Fibroblast of skin of back (primary cell): ENCODE data around the gene TBX5.

Source experiments
- DNase-seq: peaks from one replicate; pipeline ENCODE4 v3.0.0-alpha.2; 2013

TBX5 gene

DNA sequence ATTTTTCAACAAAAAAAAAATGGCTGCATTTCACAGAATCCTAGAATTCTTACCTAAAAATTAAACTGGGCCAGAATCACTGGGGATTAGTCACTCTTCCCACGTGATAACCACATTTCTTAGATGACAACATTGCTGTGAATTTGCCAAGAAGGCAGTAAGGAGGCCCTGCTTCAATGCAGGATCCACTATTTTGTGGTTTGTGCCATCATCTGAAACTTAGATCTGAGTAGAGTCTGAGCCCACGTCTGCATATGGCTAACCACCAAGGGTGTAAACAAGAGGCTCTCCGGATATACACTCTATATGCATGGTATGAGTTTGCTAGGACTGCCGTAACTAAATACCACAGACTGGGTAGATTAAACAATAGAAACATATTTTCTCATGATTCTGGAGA is 24.4 kb upstream of the TBX5 start:
- peak; percentile 17 for DNase-seq

DNA sequence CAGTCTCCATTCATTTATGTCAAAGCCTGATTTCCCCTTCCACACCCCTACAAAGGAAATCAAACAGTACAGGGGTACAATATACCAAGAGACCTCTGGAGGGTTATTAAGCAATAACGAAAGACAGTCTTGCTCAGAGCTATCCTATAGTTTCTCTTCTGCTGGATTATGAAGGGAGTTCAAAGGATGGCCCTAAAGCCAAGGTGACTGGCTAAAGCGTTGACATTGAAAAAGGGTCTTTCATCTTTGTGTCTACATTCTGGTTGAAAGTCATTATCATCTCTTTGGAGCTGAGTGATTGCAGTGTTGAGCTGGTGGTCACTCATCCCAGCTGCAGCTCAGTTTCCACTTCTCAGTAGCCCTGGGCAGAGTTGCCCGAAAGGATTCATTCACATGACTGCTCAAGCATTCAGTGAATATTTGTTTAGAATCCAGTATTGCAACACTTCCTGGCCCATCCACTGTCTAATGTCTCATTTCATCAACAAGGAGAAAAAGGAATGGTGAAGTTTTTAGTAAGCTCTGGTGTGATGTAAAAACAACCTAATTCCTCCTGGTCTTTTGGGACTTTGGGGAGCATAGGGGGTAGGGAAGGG is 19.2 kb upstream of the TBX5 start:
- no peak for DNase-seq

DNA sequence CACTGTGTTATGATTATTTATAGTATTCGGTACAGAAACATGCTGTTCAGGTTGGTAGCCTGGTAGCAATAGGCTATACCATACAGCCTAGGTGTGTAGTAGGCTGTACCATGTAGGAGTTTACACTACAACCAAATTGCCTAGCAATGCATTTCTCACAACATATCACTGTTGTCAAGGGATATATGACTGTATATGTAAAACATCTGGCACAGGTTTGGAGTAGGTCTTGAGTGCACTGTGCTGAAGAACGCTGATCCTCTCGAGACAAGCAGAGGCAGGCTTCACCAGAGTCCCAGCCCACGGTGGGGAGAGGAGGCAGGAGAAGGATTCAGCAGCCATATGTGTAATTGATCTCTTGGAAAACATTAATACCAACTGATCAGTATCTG is 15.0 kb upstream of the TBX5 start:
- DNase-seq: no peak

DNA sequence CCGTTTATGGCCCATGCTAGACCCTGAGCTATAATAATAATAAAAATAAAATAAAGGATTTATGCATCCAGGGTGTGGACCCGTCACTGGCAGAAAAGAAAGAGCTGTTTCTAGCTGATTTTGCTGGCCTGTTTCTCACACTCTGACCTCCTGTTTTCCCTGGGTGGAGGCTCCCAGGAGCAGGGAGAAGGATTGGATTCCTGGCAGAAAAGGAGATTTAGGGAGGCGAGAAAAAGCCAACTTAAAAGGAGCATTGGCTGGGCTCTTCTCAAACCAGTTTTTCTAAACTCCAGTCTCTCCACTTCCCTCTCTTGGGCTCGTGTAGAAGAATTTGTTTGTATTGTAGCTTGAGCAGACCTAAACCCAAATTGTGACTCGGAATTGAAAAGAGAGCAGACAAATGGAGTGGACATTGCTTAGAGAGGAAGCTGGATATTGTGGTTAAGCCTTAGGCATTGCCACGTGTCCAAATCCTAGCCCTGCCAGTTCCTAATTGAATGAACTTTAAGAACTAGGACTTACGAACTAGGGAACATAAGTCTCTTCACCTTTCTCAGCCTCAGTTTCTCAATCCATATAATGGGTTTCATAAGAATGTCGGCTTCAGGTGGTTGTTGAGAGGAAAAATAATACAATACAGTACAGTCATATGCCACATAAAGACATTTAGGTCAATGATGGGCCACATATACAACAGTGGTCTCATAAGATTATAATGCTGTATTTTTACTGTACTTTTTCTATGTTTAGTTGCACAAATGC is 14.4 kb upstream of the TBX5 start:
- no peak for DNase-seq

DNA sequence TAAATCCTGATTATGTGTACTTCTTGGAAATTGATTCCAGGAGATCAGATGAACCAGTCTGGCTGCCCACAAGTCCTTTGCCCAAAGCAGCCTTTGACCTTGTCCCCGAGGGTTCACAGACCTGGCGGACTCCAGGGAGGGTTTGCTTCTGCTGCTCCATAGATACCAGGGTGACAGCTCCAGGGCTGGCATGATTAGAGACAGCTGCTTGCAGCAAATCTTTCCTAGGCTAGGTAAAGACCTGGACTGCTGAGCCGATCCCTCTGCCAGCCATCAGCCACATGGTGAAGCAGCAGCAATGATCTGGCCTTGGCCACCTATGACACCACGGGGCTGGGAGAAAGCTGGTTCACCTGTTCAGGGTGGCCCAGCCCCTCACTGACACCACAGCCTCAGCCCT is 10.1 kb upstream of the TBX5 start:
- no peak for DNase-seq

DNA sequence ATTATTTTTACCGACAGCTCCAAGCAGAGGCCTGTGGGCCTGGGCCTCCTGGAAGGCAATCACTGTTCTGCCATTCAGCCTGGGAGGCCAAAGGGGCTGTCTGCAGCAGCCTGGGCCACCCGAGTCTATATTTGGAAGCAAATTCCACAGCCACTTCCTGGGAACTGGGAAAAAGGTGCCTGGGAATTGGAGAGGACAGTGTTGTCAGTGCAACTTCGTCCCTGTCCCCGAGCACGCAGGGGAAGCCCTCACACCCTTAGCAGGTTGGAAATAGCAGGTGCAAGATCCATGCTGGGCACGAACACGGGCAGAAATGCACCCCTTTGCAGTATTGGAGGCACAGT is 9.6 kb upstream of the TBX5 start:
- DNase-seq: no peak

DNA sequence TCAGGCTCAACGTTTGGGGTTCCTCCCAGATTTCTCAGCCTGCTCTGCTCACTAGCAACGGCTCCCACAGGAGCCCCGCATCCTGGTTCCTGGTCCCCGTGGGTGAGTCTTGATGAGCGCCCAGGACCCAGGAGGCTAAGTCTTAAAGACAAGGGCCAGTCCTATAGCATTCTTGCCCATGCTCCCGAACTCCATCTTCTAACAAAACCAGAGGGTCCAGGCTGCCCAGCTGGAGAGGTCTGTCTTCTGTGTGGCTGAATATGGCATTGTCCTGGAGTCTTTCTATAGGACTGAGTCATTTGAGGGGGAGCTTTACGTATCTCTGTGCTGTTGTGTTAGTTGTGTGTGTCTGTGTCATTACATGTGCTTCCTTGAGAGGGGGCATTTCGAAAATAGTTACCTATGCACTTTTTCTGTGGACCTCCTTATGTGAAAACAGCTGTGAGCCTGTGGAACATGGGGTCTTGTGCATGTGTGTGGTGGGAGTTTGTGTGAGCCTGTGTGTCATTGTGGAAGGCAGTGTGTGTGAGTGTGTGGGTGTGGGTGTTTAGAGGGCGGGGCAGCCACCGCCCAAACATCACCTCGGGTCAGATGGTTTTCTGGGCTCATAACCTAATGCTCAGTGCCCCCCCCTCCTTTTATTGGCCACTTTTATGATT is 9.1 kb upstream of the TBX5 start:
- DNase-seq: no peak

DNA sequence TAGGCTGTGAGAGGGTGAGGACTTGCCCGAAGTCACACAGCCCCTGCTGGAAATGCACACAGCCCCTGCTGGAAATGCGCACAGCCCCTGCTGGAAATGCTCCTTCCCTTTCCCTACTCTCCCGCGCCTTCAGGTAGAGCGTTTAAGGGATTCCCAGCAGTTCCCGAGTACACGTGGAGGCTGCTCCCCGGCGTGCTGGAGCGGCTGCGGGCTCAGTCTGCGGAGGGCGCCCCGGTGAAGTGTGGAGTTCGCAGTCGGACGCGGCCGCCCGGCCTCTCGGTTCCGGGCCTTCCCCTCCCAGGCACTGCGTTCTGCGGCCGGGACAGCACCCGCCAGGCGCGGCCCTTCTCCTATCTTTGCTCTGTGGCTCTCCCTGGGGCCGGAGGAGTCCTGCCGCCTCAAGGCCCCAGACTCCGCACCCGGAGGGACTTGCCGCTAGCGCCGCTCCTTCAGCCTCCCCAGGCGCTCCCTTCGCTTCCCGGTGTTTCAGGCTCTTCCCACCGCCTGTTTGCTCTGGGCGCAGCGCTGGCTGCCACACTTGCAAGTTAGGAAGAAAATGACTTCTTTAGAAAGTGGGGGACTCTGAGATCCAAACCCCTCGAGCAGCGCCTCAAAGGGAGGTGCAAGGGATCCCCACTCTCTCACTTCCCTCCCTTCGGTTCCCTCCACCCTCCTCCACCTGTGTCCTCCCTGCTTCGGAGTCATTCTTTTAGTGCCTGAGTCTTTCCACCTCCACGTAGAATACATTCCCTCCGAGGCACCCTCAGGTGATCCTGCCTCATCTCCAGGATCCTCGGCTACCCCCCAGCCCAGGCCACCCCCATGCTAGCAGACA is 8.3 kb upstream of the TBX5 start:
- no peak for DNase-seq

DNA sequence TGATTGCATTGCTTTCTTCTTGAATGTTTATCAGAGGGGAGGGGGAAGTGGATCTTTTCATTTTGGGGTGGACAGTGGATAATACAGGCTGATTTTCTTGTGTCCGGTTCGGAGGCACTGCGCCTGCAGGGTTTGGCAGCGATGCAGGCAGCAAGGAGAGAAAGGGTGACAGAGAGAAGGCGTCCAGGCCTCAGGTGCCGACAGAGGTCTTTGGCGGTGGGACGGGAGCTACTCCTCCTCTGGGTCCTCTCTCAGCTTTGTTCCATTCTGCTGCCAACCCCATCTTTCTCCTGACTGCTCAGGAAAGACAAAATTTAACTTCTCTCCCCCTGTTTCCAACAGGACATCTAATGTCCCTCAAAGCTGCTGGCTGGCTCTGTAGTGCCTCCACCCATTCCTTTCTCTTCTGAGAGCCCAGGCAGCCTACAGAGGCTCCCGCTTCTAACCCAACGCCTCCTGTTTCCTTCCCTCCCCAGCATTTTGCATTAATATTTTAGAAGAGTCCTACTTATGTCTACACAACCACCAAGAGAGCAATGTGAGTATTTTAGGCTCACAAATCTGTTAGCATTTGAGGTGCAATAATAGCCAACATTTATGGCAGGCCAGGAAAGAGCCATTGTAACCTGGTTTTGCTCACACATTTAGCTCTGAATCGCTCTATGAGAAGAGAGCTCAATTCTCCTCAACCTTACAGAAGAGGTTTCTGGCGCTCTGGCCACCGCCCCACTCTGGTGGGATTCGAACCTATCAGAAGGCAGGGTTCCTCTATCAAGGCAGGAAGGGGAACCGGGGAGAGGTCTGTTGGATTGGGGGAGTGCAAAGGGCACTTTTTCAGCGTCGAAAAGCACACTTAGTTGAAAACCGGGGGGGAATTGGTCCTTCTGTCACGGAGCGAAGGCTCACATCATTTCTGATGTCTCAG is 7.1 kb upstream of the TBX5 start:
- DNase-seq: no peak

DNA sequence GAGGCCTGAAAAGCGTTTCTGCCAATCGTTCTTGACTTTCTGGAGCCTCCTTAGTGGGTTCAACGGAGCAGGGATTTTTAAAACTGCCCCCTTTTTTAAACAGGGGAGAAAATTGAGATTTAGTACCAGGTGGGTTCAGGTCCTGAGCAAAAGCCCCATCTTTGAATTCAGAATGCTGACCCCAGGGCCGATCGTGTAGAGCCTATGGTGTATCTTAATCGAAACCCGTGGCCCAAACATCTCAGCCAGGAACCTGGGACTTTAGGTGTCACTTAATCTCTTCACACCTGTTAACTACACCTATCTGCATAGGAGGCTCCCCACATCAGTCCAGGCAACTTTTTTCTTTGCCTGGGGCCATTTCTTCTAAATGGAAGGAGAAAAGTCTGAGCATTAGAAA is 6.4 kb upstream of the TBX5 start:
- no peak for DNase-seq

DNA sequence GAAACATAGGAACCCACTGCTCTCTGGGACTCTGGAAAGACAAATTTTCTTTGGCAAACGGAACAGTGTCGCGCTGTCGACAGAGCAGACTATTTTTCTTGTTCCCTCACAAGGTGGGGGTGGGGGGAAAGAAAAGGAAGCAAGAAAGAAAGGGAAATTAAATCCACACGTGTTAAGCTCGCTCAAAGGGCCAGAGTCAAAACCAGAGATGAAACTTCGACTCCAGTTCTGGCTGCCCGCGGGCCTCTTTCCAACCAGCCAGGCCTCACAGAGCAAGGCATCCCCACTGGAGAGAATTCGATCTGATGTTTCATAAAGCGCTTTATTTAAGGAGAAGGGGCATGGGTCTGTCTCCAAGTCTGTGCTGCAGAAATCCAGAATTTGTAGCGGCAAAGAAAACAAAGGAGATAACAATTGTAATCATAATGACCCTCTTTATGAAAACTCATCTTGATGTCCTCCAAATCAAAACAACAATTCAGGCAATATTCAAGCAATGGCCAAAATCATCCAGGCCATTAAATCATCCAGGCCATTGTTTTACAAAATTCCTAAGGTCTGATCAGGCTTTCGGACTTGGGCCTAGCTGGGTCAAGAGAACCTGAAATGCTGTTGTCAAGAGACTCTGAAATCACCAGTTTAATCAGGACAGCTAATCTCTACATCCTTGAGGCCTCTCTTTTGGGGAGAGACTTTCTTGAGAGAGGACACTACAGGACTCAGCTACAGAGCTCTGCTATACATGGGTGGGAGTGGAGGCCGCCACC is 5.3 kb upstream of the TBX5 start:
- no peak for DNase-seq

DNA sequence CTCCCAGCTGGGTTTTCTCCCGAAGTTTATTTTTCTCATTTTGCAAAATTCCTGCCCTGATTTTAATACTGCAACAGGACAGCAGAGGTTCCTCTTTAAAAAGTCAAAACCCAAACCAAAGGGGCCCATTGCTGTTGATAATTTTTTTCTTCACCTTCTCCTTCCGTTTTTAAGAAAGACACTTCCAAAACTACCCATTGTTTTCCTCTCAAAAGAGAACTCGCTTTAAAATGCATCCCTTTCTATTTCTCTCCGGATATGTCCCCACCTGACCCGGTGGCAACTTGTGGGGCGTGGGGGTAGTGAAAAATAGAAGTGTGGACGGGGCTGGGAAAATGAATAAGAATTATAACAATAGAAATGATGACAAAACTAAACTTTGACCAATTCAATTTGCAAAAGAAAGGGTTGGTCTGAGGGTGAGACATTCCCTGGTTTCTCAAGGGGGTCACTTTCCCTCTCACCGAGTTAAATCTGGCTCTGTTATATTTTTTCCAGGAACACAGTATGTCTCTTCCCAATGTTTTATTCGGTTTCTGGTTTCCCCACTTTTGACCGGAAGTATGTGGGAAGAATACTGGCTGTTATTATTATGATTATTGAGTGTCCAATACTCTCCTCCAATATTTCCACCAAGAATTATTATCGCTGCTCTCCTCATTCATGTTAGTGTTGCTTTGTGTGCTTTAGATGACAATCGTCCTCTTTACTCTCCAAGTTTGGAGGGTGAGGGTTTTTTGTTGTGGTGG is 4.1 kb upstream of the TBX5 start:
- no peak for DNase-seq

DNA sequence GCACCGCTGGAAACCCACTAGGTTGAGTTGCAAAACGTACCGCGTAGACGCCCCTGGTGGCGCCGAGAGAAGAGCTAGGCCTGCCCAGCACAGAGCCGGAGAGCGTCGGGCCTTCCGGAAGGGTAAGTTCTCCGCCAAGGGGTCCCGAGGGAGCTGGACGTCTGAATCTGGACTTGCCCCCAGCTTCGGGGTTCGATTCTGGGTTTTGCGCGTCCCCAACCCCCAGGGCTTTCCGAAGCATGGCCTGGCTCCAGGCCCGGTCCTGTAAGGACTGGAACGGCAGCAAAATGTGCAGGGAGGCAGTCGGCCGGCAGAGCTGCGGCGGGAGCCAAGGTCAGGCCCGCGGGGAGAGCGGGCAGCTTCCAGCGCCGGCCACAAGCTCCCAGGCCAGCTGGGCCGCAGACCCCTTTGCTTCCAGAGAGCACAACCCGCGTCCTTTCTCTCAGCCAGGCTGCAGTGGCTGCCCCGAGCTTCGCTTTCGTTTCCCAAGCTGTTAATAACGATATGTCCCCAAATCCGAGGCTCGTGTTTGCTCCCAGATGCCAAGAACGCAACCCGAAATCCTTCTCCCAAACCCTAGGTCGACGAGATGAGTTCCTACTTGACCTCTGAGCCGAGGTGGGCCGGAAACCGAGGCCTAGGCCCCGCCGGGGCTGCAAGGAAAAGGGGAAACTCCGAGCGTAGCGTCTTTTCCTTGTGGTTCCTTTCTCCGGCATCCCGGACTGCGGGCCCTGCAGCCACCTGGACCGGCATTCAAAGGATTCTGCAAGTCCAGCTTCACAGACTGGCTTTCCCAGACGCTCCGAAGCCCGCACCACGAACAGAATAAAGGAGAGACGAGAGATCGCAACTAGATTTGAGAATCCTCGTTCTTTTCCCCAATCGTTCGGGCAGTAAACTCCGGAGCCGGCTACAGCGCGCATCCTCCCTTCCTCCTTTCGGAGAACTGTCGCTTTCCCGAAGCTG is 3.2 kb upstream of the TBX5 start:
- DNase-seq: peak; percentile 5

DNA sequence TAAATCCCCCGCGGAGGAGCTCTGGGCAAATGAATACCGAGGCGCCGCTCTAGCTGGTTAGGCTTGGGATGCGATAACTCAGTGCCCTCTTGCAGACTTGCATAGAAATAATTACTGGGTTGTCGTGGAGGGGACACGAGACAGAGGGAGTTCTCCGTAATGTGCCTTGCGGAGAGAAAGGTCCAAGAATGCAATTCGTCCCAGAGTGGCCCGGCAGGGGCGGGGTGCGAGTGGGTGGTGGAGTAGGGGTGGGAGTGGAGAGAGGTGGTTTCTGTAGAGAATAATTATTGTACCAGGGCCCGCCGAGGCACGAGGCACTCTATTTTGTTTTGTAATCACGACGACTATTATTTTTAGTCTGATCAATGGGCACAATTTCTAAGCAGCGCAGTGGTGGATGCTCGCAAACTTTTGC is 2.5 kb upstream of the TBX5 start:
- DNase-seq: no peak

DNA sequence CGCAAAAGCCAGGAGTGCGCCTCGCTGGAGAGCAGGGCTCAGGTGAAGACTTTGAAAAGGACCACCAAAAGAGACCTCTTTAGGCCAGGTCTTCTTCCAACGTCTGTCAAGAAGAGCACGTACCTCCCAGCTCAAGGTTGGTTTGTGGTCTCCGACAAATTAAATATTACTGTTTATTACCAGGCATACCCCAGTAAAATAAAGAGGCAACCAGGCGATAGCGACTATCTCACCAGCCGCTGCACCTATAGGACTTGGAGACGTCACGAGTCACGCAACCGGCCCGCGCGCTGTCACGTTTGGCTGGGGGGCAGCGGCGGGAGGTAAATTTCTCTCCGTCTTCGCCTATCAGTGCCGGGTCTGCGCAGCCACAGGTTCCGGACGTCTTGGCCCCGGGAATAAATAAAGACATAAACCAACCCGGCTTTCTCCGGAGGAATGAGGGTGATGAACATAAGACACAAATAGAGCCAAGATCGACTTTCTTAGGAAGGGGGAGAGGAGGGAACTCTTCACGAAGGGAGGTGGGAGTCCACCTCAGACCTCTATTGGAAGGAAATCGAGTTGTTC is 2.0 kb upstream of the TBX5 start:
- no peak for DNase-seq

DNA sequence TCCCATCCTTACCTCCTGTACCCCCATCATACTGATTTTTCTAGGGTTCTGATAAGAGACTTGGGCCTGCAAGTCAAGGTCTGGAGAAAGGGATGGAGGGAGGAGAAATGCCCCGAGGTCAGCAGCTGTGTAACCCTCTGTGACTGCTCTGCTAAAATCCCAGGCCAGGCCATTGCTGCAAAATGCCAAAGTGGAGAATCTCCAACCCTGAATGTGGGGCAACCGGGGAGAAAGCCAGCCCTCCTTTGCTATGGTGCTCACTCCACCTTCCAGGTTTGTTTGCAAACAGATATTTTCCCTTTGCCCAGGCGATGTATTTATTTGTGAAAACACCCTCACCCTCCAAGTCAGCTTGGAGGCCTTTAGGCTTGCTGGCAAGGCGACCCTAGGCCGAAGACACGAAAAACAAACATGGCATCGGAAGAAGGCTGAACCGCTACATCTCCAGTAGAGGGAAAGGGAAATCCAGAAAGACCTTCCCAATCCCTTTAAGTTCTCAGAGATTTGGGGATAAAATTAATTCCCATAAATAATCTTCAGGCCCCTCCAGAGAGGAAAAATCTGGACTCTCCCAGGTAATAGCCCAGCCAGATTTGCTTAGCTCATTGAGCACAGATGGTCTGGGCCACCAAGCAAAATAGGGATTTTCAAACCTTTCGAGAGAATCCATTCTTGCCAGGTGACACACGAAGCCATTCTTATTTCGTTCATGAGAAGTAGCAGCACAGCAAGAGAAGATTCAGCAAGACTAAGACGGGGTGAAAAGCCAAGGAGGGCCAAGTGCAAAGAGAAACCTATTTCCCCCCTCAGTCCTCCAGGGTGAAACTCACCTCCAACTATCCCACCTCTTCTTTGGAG is 1.3 kb upstream of the TBX5 start:
- DNase-seq: no peak

DNA sequence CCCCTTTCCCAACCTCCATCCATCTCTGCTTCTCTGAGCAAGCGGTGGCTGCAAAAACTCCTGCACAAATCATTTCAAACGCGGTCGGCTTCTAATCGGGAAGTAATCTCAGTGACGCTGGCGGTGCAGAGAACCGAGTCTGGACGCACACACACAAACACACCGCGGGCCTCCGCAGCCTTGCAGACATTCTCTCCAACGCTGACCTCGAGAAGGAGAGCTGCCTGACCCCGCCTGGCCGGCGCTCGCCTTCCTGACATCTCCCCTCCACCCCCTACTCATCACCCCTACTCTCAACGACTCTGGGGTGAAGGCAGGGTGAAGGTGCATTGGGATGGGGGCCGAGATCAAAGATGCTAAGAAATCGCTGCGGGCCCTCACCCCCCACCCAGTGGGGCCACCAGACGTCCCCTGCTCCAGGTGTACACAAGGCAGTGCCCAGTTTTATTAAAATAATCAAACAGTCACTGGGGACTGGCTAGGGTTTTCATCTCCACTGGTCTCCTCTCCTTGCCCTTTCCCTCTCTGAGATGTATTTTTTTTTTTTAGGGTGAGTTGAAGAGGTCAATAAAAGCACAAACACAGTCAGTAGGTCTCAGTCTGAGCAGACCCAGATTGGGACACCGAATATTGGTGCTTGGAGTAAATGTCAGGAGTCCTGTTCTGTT is 506 bp upstream of the TBX5 start:
- no peak for DNase-seq
